HepG2 (cell line): Measurements from ENCODE around the gene EPHA10. TPM values are rescaled to one million over a fixed set of nuclear protein-coding genes. Genes with fewer than 3 reads are reported as not detected.

Experiments
- ATAC-seq: fragments of 200-7000 bp; cut with Tn5 transposase; 3 replicates; pipeline ENCODE4 v1.9.1; 2020; ENCODE audit warnings: mild to moderate bottlenecking, moderate library complexity
- BruUV-seq: library from RNA; stranded (reverse); fragments of 400-500 nt; replicated peaks from 2 replicates; lab custom pipeline; 2021; lab: Mats Ljungman, UMichigan
- CTCF ChIA-PET: fragments of 300-600 bp; formaldehyde crosslinking; extraction: SDS; loops from one replicate; lab custom pipeline; 2021; ENCODE audit warnings: low total read pairs, inconsistent platforms, low intra/inter-chr PET ratio; lab: Yijun Ruan, JAX
- POLR2A ChIA-PET: fragments of 350-600 bp; sonication (Branson Sonifier 250); formaldehyde crosslinking; loops from one replicate; lab custom pipeline; 2020; ENCODE audit warnings: antibody characterized with exemption, inconsistent platforms; lab: Yijun Ruan, JAX
- DNase-seq: peaks from one replicate; pipeline ENCODE4 v3.0.0-alpha.2; 2015; ENCODE audit warnings: low spot score
- FAIRE-seq: peaks from 3 replicates; lab custom pipeline; 2011; peaks lifted over from hg19 to GRCh38; lab: Jason Lieb, UNC
- H2AFZ ChIP-seq: one replicate; pipeline ENCODE4 v1.6.1; 2011; ENCODE audit warnings: low read length, inconsistent platforms
- H3K27ac ChIP-seq: fragments of 300-600 bp; 3 replicates; pipeline ENCODE4 v1.8.0; 2011; ENCODE audit warnings: mixed run types, mild to moderate bottlenecking, mixed read lengths, low read length, inconsistent platforms; ENCODE audit not compliant: insufficient read depth; ENCODE audit errors: extremely low read length
- H3K27me3 ChIP-seq, 2 experiments: fragments of 200-600 bp in 1 of 2; 2 replicates in 1 of 2; 3 replicates in 1 of 2; pipeline versions ENCODE4 v1.6.0 to v1.8.0; 2011; ENCODE audit warnings: low read length in 2 of 2, mild to moderate bottlenecking in 2 of 2, moderate library complexity in 2 of 2, inconsistent platforms in 1 of 2; ENCODE audit not compliant: insufficient read depth in 2 of 2, control insufficient read depth in 1 of 2
- H3K36me3 ChIP-seq, 2 experiments: fragments of 200-600 bp in 1 of 2; replicated peaks in 1 of 2; 2 replicates in 1 of 2; 3 replicates in 1 of 2; pipeline versions ENCODE4 v1.5.1 to v1.8.0; 2011; ENCODE audit warnings: low read length in 2 of 2, inconsistent platforms in 1 of 2; ENCODE audit not compliant: insufficient read depth in 2 of 2, control insufficient read depth in 1 of 2
- H3K4me1 ChIP-seq: 2 replicates; pipeline ENCODE4 v1.5.1; 2012; ENCODE audit warnings: low read length, inconsistent platforms; ENCODE audit not compliant: insufficient read depth
- H3K4me2 ChIP-seq: 2 replicates; pipeline ENCODE4 v1.6.0; 2011; ENCODE audit warnings: low read depth, low read length, inconsistent platforms
- H3K4me3 ChIP-seq, 3 experiments: fragments of 200-600 bp in 1 of 3; sonication (generic), shearing (Covaris generic) in 1 of 3; replicated peaks in 1 of 3; 2 replicates each; pipeline ENCODE4 v1.5.1; 2011 to 2016; ENCODE audit warnings: low read length in 3 of 3, inconsistent platforms in 2 of 3, low read depth in 2 of 3, mild to moderate bottlenecking in 2 of 3, control low read depth in 1 of 3, mixed read lengths in 1 of 3; ENCODE audit not compliant: insufficient read depth in 1 of 3
- H3K79me2 ChIP-seq: one replicate; pipeline ENCODE4 v1.6.1; 2011; ENCODE audit warnings: low read length, inconsistent platforms; ENCODE audit not compliant: insufficient read depth
- H3K9ac ChIP-seq: 2 replicates; pipeline ENCODE4 v1.6.0; 2011; ENCODE audit warnings: mild to moderate bottlenecking, low read depth, low read length, inconsistent platforms; ENCODE audit not compliant: insufficient read depth
- H3K9me3 ChIP-seq: 2 replicates; pipeline ENCODE4 v1.5.1; 2012; ENCODE audit warnings: mild to moderate bottlenecking, low read length
- H4K20me1 ChIP-seq: 2 replicates; pipeline ENCODE4 v1.6.0; 2011; ENCODE audit warnings: inconsistent platforms, mild to moderate bottlenecking, low read length, moderate library complexity; ENCODE audit not compliant: insufficient read depth
- AKNA ChIP-seq: sonication (generic); formaldehyde crosslinking; IDR thresholded peaks from 2 replicates; pipeline ENCODE4 v1.4.0; 2020; ENCODE audit warnings: missing genetic modification reagents, borderline replicate concordance
- CTCF ChIP-seq: sonication (generic); formaldehyde crosslinking; IDR thresholded peaks from 2 replicates; pipeline ENCODE4 v1.5.0; 2020; ENCODE audit warnings: mild to moderate bottlenecking, missing genetic modification reagents, moderate library complexity
- DDIT3 ChIP-seq: sonication (generic); formaldehyde crosslinking; IDR thresholded peaks from 2 replicates; pipeline ENCODE4 v1.4.0; 2020; ENCODE audit warnings: mild to moderate bottlenecking, missing genetic modification reagents
- NFIC ChIP-seq: IDR thresholded peaks from 2 replicates; pipeline ENCODE4 v1.6.1; 2012; ENCODE audit warnings: mild to moderate bottlenecking, low read length, inconsistent platforms
- PAWR ChIP-seq: sonication (generic); formaldehyde crosslinking; IDR thresholded peaks from 2 replicates; pipeline ENCODE4 v1.4.0; 2020; ENCODE audit warnings: missing genetic modification reagents, mild to moderate bottlenecking, borderline replicate concordance
- ZFAT ChIP-seq: sonication (generic); formaldehyde crosslinking; conservative IDR thresholded peaks from 2 replicates; pipeline ENCODE4 v1.8.1; 2023; ENCODE audit warnings: missing genetic modification reagents, inconsistent platforms
- ZNF496 ChIP-seq: sonication (generic); formaldehyde crosslinking; IDR thresholded peaks from 2 replicates; pipeline ENCODE4 v1.8.1; 2023; ENCODE audit warnings: mild to moderate bottlenecking, moderate library complexity, missing genetic modification reagents; ENCODE audit not compliant: insufficient replicate concordance
- ZNF704 ChIP-seq: sonication (generic); formaldehyde crosslinking; IDR thresholded peaks from 2 replicates; pipeline ENCODE4 v1.8.1; 2023; ENCODE audit warnings: mild to moderate bottlenecking, inconsistent platforms, moderate library complexity, missing genetic modification reagents, borderline replicate concordance
- ZNF782 ChIP-seq: sonication (generic); formaldehyde crosslinking; IDR thresholded peaks from 2 replicates; pipeline ENCODE4 v1.4.0; 2020; ENCODE audit warnings: missing genetic modification reagents, mild to moderate bottlenecking, borderline replicate concordance
- ZNF800 ChIP-seq: sonication (generic); formaldehyde crosslinking; IDR thresholded peaks from 2 replicates; pipeline ENCODE4 v1.4.0; 2020; ENCODE audit warnings: missing genetic modification reagents
- whole genome bisulfite sequencing: methylation state at CpG from one replicate; pipeline ENCODE4 v1.1.6; 2017; ENCODE audit warnings: low lambda C conversion rate; 5-methylcytosine and 5-hydroxymethylcytosine counted together
- in situ Hi-C: cut with HindIII; loops from 2 replicates; pipeline ENCODE4 v1.10.0; 2017; ENCODE audit warnings: low pct_unique_long_range_greater_than_20kb; ENCODE audit not compliant: extremely low pct_ligation_motif_present
- intact Hi-C: fragments of 100-400 bp; cut with micrococcal nuclease; formaldehyde crosslinking; loops from one replicate; pipeline ENCODE4 v1.10.0; 2022; ENCODE audit not compliant: unreplicated experiment
- polyA plus RNA-seq, 8 experiments: library from polyadenylated mRNA; depleted of rRNA in 3 of 8; stranded (reverse) in 7 of 8; unstranded in 1 of 8; fragments of >200 nt; fragmentation: Illumina TruSeq in 4 of 8; extraction: Trizol in 4 of 8; gene quantifications; 2 replicates each; pipeline versions ENCODE4 v1.2.1 to v1.2.3, GENCODE V29; 2011 to 2016; ENCODE audit warnings: low read depth in 4 of 8, missing spikeins in 1 of 8, mixed read lengths in 1 of 8; ENCODE audit not compliant: insufficient read depth in 1 of 8
- total RNA-seq, 5 experiments: library from RNA; depleted of rRNA; stranded (reverse); fragments of >200 nt; fragmentation: Illumina TruSeq; extraction: Trizol; gene quantifications; 2 replicates each; pipeline ENCODE4 v1.2.3, GENCODE V29; 2016; ENCODE audit warnings: low read depth in 1 of 5

The EPHA10 gene
- total and polyA plus RNA-seq, 2 of the 13 experiments (the other 11 are each of a cell fraction or from before 2014, with no cell fraction given), result 0.11 to 0.58 TPM

- TF ChIP-seq CTCF (CRISPR knock-in tag) (peak; percentile 52), ZNF782 (no peak)
Measured at GRCh38 chr1:37765916-37766664, 1.2 kb upstream of the EPHA10 start (continued).

GRCh38 chr1:37764414-37764825 is 500 bp downstream of the EPHA10 start:
- Histone ChIP-seq H3K9ac (no peak overlapping the region), H3K4me2 (no peak overlapping the region), H3K79me2 (no peaks in the 10 kb centered on the region), H3K9me3 (no peaks in the 10 kb centered on the region), H3K4me1 (peaks cover 6% of the 10 kb centered on the region; the same call in 1 of the 2 replicates), H3K27ac (no peak overlapping the region), H3K27me3 (peaks cover 0 to 45% of the 10 kb centered on the region in 2 experiments; a peak in 4 of 5 replicates), H3K36me3 (no peaks in the 10 kb centered on the region), H3K4me3 (no peak overlapping the region), H4K20me1 (no peaks in the 10 kb centered on the region), H2AFZ (no peak overlapping the region)
- in situ Hi-C loops (no loop called here), intact Hi-C loops (no loop called here)
- DNase-seq (peak; percentile 31), FAIRE-seq (no peak), ATAC-seq (peak; percentile 86)
- CTCF ChIA-PET, result no interaction called here
- WGBS, result 33% methylated on average over 20 of the region's 29 CpGs
- BruUV-seq, result no TSS peak
- POLR2A ChIA-PET, result no interaction called here
- TF ChIP-seq AKNA (peak; percentile 99), NFIC (no peak), PAWR (CRISPR knock-in tag) (peak; percentile 87; the same call in 1 of the 2 replicates), ZNF496 (peak; percentile 32), ZNF704 (CRISPR knock-in tag) (peak; percentile 100), ZNF800 (CRISPR knock-in tag) (peak; percentile 95), ZFAT (CRISPR knock-in tag) (peak; percentile 96), DDIT3 (CRISPR knock-in tag) (peak; percentile 90)
